GM12873 (cell line): ENCODE data around the gene HNRNPAB.
A peak's percentile ranks its signal among the peaks of the same experiment; 100 is the strongest.

ENCODE experiments used
- TF ChIP-seq, protein P1 (sequence below): IDR thresholded peaks from 2 replicates; pipeline ENCODE4 v1.5.1; 2012; ENCODE audit warnings: low read depth, mild to moderate bottlenecking, moderate library complexity, low read length, control low read depth; ENCODE audit not compliant: insufficient read depth; ENCODE audit errors: missing control alignments

Gene HNRNPAB

DNA sequence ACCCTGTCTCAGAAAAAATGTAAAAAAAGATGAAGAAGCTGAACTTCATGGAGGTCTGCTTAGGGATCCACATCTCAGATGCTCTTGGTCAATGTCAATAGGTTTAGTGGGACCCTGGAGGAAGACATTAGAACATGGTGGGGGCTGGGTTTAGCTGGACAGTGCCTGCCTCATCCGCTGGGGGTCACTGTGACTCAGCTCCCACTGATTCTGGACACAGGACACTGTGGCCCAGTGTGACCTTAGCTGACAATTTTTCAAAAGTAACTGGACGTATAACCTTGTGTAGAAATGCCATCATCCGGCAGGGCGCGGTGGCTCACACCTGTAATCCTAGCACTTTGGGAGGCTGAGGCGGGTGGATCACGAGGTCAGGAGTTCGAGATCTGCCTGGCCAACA lies 7.3 kb upstream of the HNRNPAB start:
- TF ChIP-seq, protein P1, sequence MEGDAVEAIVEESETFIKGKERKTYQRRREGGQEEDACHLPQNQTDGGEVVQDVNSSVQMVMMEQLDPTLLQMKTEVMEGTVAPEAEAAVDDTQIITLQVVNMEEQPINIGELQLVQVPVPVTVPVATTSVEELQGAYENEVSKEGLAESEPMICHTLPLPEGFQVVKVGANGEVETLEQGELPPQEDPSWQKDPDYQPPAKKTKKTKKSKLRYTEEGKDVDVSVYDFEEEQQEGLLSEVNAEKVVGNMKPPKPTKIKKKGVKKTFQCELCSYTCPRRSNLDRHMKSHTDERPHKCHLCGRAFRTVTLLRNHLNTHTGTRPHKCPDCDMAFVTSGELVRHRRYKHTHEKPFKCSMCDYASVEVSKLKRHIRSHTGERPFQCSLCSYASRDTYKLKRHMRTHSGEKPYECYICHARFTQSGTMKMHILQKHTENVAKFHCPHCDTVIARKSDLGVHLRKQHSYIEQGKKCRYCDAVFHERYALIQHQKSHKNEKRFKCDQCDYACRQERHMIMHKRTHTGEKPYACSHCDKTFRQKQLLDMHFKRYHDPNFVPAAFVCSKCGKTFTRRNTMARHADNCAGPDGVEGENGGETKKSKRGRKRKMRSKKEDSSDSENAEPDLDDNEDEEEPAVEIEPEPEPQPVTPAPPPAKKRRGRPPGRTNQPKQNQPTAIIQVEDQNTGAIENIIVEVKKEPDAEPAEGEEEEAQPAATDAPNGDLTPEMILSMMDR = peak; percentile 63

DNA sequence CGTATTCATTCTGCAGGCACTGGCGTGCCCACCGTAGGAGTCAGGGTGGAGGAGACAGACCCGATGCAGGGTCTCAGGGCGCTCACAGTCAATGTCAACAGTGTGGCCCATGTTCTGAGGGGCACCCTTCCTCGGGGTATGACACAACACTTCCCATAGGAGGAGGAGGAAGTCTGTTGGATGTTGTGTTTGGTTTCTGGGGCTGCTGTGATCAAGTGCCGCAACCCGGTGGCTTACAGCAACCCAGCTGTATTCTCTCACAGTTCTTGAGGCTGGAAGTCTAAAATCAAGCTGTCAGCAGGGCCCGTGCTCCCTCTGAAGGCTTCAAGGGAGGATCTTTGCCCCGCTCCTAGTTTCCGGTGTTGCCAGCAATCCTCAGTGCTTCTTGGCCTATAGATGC lies 5.6 kb upstream of the HNRNPAB start:
- TF ChIP-seq, protein P1 = no peak

DNA sequence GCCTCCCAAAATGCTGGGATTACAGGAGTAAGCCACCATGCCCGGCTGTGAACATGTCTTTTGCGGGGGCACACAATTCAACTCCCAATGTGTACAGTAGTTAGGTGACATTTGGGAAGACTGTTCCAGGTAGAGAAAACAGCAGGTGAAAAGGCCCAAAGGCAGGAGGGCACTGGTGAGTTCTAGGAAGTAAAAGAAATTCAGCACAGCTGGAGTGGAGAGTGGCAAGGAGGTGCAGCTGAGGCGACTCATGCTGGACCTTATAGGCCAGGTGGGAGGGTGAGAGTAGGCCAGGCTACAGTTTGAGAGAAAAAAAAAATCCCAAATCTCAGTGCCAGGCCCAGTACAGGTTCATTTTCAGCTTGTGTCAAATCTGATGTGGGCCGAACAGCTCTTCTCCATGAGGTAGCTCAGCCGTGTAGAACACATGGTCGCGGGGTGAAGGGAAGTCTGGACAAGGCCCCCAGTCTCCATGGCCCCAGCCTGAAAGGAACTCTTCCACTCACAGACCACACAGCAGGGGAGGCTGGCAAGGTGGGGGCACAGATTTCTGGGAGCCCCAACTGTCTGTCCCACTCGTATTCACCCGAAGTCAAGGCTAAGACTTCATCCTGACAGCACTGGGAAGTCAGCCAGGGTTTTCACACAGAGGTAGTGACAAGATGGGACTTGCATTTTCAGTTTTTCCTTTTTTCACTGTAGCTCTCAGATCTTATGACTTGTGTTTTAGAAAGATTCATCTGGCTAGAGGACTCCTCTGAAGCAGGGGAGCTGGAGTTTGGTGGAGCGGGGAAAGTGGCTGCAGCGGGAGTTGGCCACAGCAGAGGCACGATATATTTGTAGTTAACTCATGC lies 4.5 kb upstream of the HNRNPAB start:
- TF ChIP-seq, protein P1 = no peak

DNA sequence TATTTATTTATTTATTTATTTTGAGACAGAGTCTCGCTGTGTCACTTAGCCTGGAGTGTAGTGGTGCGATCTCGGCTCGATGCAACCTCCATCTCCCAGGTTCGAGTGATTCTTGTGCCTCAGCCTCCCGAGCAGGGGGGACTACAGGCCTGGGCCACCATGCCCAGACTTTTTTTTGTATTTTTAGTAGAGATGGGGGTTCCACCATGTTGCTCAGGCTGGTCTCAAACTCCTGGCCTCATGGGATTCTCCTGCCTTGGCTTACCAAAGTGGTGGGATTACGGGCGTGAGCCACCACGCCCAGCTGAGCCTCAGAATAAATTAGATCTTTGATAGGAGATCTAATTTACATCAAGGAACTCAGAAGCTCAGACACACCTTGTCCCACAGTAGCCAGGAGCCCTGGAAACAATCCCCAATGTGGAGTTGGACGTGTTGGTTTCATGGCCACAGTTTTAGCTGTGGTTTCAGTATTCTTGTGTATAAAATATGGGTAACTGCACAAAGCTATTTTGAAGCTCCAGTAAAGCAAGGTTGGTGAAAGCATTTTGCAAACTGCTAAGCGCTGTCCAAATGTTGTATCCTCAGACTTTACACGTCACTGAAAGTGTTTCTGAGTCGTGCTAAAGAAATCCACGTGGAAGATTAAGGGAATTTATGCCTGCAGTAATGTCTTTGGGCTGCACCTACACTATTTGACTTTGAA lies 3.0 kb upstream of the HNRNPAB start:
- TF ChIP-seq, protein P1 = no peak

DNA sequence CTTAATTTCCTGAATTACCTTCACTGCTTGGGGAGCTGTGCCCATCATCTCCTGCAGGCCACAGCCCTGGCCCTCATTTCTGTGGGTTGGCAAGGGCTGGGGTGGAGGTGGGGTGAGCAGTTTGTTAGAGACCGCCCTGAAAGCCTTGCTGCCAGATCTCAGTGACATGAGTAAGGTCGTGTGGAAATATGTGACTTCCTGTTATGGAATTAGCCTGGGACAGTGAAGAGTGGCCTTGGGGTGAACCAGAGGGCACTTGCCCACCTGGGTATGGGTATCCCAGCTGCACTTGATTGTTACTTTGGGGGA lies 2.5 kb upstream of the HNRNPAB start:
- TF ChIP-seq, protein P1 = no peak

DNA sequence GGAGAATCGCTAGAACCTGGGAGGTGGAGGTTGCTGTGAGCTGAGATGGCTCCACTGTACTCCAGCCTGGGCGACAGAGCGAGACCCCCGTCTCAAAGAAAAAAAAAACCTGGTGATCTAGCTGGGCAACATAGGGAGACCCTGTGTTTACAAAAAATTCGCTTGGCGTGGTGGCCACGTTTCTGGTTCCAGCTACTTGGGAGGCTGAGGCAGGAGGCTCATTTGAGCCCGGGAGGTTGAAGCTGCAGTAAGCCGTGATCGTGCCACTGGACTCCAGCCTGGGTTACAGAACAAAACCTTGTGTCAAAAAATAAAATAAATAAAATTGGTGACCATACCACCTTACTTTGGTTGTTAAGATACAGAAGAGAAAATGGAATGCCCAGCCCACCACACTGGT lies 1.8 kb upstream of the HNRNPAB start:
- TF ChIP-seq, protein P1 = no peak

DNA sequence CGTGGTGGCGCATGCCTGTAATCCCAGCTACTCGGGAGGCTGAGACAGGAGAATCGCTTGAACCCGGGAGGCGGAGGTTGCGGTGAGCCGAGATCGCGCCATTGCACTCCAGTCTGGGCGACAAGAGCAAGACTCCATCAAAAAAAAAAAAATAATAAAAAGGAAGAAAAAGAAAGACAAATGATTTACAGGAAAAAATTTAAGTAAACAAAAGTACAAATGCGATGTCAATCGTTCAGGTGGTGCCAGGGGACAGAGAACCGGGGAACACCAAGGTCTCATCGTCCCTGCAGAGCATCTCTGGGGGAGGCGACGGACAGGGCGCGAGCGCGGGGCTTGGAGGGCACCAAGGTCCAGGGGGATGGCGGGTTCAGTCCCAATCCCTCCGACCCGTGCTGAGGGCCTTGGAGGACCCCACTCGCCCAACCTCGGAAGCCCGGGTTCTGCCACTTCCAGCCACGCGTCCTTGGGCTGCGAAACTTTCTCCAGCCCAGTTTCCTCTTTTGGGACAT lies 607 bp upstream of the HNRNPAB start:
- TF ChIP-seq, protein P1 = no peak
